Fibroblast of skin of right biceps (primary cell): Measurements from ENCODE around the gene UGT1A9.
"Not testable (repeated sequence)": the region's sequence is repeated elsewhere in the genome, so short reads cannot be mapped to it uniquely, and the experiment has no call there.

ENCODE experiments used
- DNase-seq: peaks from one replicate; pipeline ENCODE4 v3.0.0-alpha.2; 2013

UGT1A9 gene

GRCh38 chr2:233713262-233713615, 41.5 kb downstream of the UGT1A9 start:
- DNase-seq: no peak

- no peak for DNase-seq
Observed at GRCh38 chr2:233714121-233714520, 42.4 kb downstream of the UGT1A9 start.

DNA sequence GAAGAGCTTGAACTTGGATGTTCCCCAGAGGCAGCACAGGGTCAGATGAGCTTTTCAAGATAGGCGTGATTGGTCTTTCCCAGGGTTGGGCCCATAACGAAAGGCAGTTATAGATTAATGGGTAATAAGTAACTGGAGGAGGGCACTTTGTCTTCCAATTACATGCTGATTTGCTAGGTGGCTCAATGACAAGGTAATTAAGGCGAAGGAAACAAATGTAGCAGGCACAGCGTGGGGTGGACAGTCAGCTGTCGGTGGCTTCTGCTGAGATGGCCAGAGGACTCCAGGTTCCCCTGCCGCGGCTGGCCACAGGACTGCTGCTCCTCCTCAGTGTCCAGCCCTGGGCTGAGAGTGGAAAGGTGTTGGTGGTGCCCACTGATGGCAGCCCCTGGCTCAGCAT, 46.9 kb downstream of the UGT1A9 start, which contains the start of gene UGT1A4:
Gene UGT1A4, plus strand, starts transcription at position 185 of the 400 bp plus-strand sequence. Its CDS starts 85 bp downstream, at position 270.
- no peak for DNase-seq

- no peak for DNase-seq
Observed at GRCh38 chr2:233728723-233729301, 57.1 kb downstream of the UGT1A9 start, which contains the start of gene UGT1A3. TSS of gene UGT1A3 (plus strand) at chr2:233729042. CDS start at chr2:233729127, 85 bp downstream.

DNA sequence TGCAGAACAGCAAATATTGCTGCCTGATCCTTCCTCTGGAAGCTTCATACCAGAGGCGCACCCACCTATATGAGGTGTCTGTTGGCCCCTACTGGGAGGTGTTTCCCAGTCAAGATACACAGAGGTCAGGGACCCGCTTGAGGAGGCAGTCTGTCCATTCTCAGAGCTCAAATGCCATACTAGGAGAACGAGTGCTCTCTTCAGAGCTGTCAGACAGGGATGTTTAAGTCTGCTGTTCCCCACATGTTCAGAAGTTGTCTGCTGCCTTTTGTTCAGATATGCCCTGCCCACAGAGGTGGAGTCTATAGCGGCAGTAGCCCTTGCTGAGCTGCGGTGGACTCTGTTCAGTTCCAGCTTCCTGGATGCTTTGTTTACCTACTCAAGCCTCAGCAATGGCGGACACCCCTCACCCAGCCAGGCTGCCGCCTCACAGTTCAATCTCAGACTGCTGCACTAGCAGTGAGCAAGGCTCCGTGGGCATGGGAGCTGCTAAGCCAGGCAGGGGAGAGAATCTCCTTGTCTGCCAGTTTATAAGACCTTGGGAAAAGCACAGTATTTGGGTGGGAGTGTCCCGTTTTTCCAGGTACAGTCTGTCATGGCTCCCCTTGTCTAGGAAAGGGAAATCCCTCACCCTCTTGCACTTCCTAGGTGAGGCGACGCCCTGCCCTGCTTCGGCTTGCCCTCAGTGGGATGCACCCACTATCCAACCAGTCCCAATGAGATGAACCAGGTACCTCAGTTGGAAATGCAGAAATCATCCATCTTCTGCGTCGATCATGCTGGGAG, 65.4 kb downstream of the UGT1A9 start:
- not testable (repeated sequence) for DNase-seq

DNA sequence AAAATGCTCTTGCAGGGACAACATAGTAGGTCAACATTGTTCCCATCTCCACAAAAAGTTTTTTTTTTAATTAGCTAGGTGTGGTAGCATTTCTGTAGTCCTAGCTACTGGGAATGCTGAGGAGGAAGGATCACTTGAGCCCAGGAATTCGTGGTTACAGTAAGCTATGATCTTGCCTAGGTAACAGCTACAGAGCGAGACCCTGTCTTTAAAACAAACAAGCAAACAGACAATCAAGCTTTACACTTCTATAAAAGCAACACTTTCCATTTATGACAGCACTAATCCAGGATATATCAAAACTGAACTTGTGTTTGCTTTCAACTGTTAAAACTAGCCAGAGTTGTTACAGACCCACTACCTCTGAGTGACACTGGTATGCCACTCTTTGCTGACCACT, 69.2 kb downstream of the UGT1A9 start:
- no peak for DNase-seq

- DNase-seq: no peak
Observed at GRCh38 chr2:233743464-233744259, 72.0 kb downstream of the UGT1A9 start.

DNA sequence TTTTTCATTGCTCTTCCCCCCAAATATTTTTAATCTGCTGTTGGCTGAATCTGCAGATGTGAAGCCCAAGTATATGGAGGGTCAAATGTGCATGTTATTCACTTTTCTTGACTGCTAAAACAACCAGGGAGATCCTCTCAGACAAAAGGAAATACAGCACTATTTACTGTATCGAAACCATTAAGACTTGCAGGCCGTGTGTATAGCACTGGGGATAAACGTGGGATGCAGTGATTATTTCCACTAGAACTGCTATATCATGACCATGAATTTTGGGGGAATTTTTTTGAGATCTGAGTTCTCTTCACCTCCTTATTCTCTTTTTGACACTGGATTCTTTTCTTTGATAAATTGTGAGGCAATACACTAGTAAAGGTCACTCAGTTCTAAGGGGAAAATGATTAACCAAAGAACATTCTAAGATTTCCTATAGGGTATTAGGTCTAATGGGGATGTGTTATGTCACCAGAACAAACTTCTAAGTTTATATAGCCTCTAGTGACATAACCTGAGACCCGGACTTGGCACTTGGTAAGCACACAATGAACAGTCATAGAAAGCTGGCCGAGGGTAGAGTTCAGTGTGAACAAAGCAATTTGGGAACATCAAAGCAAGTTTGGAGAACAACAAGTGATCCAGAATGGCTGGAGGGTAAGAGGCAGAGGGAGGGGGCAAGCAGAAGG, 73.5 kb downstream of the UGT1A9 start:
- DNase-seq: no peak

DNA sequence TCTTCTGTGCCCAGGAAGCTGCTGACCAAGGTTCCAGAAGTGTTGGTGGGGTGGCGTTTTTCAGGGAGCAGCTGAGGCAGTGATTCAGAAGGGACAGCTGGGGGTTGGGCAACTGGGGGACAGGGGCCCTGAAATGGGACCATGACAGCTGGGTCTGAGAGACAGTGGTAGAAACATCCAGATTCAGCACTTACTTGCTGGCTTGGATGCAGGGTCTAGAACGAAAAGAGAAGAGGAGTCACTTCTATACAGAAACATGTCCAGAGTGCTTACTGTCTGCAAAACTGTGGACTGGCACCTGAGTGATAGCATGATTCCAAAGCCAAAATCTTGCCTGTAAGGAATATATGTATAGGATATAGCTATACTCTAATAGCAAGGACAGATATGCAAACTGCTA, 74.1 kb downstream of the UGT1A9 start:
- DNase-seq: not testable (repeated sequence)

DNA sequence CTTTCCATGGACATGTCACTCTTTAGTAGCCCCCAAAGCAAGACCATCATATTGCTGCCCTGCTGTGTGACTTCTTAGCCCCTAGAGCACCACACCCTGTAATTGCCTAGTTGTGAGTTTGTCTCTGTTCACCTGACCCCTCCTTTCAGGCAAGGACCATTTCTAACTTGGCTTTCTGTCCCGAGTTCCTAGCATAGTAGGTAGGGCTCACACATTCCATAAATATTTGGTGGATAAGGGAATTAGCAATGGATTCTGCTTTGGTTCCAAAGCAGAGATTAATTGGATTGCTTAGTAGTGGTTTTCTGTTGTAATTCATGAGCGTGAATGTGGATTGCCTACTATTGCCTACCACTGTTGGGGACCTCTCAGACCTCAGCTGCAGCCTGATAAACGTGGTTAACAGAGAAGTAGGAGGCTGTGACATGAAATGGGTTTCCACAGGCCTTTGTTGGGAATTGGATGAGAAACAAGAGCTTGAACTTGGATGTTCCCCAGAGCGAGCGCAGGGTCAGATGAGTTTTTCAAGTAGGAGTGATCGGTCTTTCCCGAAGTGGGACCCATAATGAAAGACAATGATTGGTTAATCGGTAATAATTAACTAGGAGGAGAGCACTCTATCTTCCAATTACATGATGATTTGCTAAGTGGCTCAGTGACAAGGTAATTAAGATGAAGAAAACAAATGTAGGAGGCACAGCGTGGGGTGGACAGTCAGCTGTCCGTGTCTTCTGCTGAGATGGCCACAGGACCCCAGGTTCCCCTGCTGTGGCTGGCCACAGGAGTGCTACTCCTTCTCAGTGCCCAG, 75.0 kb downstream of the UGT1A9 start:
- no peak for DNase-seq

- no peak for DNase-seq
Observed at GRCh38 chr2:233747283-233747544, 75.5 kb downstream of the UGT1A9 start.

DNA sequence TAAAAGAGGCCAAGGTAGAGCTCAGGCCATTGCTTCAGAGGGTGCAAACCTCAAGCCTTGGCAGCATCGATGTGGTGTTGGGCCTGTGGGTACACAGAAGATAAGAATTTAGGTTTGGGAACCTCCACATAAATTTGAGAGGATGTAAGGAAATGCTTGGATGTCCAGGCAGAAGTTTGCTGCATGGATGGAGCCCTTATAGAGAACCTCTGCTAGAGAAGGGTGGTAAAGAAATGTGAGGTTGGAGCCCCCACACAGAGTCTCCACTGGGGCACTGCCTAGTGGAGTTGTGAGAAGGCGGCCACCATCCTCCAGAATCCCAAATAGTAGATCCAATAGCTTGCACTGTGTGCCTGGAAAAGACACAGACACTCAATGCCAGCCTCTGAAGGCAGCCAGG, 79.0 kb downstream of the UGT1A9 start:
- not testable (repeated sequence) for DNase-seq

GRCh38 chr2:233751212-233752009, 79.7 kb downstream of the UGT1A9 start:
- DNase-seq: not testable (repeated sequence)

GRCh38 chr2:233754872-233755611, 83.3 kb downstream of the UGT1A9 start:
- DNase-seq: no peak

DNA sequence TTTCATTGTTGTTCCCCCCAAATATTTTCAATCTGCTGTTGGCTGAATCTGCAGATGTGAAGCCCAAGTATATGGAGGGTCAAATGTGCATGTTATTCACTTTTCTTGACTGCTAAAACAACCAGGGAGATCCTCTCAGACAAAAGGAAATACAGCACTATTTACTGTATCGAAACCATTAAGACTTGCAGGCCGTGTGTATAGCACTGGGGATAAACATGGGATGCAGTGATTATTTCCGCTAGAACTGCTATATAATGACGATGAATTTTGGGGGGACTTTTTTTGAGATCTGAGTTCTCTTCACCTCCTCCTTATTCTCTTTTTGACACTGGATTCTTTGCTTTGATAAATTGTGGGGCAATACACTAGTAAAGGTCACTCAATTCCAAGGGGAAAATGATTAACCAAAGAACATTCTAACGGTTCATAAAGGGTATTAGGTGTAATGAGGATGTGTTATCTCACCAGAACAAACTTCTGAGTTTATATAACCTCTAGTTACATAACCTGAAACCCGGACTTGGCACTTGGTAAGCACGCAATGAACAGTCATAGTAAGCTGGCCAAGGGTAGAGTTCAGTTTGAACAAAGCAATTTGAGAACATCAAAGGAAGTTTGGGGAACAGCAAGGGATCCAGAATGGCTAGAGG, 84.9 kb downstream of the UGT1A9 start:
- DNase-seq: no peak

DNA sequence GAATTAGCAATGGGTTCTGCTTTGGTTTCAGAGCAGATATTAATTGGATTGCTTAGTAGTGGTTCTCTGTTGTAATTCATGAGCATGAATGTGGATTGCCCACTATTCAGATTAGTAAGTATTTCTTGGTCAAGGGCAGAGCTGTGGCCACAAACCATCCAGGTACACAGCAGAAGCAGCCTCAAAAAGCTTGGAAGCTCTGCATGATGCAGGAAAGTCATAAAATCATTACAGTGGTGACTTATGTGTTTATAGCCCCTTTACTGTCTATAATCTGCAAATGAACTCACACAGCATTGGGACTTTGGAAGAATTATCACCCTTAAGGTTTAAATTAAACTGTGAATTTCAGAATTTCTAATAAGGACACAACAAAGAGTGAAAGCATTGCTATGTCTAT, 86.4 kb downstream of the UGT1A9 start:
- DNase-seq: no peak

- no peak for DNase-seq
Observed at GRCh38 chr2:233758849-233759248, 87.2 kb downstream of the UGT1A9 start.

- no peak for DNase-seq
Observed at GRCh38 chr2:233760043-233760442, 88.3 kb downstream of the UGT1A9 start, which contains the start of gene UGT1A1. TSS of gene UGT1A1 (plus strand) at chr2:233760270. CDS start at chr2:233760288, 18 bp downstream.

DNA sequence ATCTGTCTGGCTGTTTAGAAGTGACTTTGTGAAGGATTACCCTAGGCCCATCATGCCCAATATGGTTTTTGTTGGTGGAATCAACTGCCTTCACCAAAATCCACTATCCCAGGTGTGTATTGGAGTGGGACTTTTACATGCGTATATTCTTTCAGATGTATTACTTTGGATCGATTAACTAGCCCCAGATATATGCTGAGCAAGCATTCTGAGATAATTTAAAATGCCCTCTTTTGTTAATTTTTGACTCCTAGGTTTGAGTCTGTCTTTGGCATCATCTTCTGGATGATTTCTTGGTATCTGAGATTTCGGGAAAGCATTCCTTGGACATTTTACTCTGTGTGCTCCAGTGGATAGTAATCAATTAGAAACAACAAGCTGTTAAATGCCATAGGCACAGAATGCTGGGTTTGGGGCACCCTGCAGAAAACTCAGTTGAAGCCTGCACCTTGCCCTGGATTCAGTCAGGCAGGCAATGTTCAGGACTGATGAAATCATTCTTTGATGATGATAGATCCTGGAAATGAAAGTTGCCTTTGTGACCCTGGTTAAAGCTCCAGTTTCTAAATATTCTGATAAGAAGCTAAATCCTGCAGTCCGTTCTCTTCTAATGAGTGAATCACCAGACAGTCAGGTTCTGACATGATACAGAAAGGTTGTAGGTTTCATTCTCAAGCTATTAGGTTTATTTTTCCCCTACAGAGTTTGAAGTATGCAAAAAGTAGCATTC, 89.5 kb downstream of the UGT1A9 start:
- DNase-seq: no peak
